NCI-H146 (cell line): ENCODE data around the gene TSEN15.
"Not testable (repeated sequence)": the region's sequence is repeated elsewhere in the genome, so short reads cannot be mapped to it uniquely, and the experiment has no call there.

Experiments used
- DNase-seq: peaks from one replicate; lab custom pipeline; 2025; lab: John Stamatoyannopoulos, UW

The TSEN15 gene

GRCh38 chr1:184031409-184032107 lies 20.0 kb upstream of the TSEN15 start:
- no peak for DNase-seq

GRCh38 chr1:184032306-184032929 lies 19.1 kb upstream of the TSEN15 start:
- DNase-seq = no peak

- DNase-seq = no peak
Measured at GRCh38 chr1:184032930-184033418, 18.6 kb upstream of the TSEN15 start.

- no peak for DNase-seq
Measured at GRCh38 chr1:184033711-184034167, 17.8 kb upstream of the TSEN15 start.

GRCh38 chr1:184034761-184035379 lies 16.7 kb upstream of the TSEN15 start:
- no peak for DNase-seq

DNA sequence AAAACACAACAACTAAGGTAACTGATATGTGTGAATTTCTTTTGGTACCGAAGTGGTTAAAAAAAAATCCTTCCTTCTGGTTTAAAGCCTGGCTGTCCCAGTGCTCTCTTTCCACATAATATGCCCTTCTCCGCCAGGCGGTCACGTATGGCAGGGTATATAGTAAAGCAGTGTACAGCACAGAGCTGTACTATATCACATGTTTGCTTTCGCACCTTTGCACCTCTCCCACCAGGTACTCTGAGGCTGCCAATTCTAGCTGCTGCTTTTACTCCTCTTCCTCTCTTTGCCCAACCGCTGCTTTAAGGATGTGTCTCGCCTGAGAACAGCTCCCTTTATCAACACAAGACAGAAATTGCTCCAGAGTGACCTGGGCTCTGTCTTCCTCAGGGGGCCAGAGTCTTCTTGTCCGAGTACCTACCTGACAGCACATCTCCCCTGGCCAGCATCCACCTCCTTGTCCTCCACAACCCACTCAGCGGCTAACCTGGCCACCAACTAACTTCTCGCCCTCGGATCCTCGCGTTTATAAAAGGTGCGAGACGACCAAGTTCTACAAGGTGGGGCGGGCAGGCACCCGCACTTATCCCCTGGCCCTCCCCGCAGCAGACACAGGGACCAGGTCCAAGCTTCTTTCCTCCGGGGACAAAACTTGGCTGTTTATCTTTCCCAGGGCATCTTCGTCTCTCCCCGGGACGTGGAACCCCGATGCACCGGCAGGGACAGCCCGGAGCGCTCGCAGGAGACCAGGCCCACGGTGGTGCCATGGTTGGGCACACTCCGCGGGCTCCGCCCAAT lies 15.6 kb upstream of the TSEN15 start:
- DNase-seq = peak; percentile 18

- DNase-seq = peak; percentile 31
Measured at GRCh38 chr1:184036517-184036949, 15.0 kb upstream of the TSEN15 start.

- no peak for DNase-seq
Measured at GRCh38 chr1:184037849-184038591, 13.5 kb upstream of the TSEN15 start.

- no peak for DNase-seq
Measured at GRCh38 chr1:184039126-184039525, 12.4 kb upstream of the TSEN15 start.

DNA sequence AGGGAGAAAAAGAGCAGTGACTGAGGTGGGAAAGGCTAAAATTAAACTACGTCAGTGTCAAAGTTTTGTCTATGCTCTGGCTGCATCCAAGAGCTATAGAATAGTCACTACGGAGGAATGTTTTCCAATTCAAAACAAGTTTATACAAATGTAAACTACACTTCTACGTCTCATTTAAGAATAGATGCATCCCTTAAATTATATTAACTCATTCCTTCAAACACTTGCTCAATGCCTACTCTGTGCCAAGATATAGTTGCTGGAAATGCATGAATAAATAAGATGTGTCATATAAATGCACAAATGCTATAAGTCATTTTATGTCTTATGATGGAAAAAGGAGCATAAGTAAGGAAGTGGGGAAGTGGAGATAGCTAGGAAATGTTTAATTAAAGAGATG lies 9.8 kb upstream of the TSEN15 start:
- DNase-seq = no peak

DNA sequence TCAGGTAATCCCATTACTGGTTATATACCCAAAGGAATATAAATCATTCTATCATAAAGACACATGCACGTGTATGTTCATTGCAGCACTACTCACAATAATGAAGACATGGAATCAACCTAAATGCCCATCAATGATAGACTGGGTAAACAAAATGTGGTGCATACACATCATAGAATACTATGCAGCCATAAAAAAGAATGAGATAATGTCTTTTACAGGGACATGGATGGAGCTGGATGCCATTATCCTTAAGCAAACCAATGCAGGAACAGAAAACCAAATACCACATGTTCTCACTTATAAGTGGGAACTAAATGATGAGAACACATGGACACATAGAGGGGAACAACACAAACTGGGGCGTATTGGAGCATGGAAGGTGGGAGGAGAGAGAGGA lies 8.2 kb upstream of the TSEN15 start:
- not testable (repeated sequence) for DNase-seq

GRCh38 chr1:184044603-184045376 lies 6.7 kb upstream of the TSEN15 start:
- DNase-seq = no peak

DNA sequence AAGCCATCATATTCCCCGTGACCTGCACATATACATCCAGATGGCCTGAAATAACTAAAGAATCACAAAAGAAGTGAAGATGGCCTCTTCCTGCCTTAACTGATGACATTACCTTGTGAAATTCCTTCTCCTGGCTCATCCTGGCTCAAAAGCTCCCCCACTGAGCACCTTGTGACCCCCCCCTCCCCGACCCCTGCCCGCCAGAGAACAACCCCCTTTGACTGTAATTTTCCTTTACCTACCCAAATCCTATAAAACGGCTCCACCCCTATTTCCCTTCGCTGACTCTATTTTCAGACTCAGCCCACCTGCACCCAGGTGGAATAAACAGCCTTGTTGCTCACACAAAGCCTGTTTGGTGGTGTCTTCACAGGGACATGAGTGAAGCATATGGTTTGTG lies 4.0 kb upstream of the TSEN15 start:
- not testable (repeated sequence) for DNase-seq

DNA sequence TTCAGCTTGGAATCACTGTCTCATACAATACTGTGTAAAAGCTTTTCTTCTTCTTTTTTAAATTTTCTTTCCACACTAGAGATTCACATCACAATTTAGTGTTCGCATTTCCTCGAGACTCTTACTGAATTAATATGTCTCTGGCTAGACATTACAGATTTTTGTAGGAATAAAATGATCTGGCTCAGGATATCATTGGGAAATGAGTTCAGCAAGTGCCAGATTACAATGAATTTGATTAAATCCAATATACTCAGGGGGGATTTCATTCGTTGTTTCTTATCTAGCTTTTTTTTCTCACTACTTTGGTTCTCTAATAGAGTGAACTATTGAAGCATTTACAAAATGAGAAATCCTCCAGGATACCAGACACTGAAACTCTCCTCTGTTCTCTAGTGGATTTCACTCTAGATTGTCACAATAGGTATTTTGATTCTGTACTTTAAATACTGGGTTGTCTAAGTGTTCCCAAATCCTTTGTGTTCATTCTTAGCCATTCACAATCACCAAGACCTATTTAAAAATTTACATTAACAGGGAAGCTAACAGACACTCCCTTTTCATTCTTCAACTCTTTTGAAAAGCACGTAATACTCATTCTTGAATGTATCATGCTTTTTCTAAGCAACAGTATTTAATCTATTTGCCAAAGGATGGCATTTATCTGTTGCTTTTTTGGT lies 2.8 kb upstream of the TSEN15 start:
- no peak for DNase-seq

DNA sequence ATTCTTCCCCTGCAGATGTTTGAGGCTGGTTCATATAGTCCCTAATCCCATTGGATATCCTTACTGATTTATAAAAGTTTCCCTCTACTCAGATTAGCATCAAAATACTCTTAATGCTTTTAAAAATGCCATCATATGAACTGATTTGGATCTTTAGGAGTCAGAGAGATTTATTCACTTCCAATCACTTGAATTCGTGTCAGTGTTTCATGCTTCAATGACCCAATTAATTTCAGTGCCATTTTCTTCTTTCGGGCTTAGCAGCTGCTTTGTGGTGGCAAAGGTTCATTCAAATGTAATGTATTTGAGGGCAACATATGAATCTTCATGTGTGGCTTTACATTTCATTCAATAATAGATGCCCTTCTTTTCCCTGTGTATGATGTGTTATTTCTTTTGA lies 2.2 kb upstream of the TSEN15 start:
- DNase-seq = no peak

DNA sequence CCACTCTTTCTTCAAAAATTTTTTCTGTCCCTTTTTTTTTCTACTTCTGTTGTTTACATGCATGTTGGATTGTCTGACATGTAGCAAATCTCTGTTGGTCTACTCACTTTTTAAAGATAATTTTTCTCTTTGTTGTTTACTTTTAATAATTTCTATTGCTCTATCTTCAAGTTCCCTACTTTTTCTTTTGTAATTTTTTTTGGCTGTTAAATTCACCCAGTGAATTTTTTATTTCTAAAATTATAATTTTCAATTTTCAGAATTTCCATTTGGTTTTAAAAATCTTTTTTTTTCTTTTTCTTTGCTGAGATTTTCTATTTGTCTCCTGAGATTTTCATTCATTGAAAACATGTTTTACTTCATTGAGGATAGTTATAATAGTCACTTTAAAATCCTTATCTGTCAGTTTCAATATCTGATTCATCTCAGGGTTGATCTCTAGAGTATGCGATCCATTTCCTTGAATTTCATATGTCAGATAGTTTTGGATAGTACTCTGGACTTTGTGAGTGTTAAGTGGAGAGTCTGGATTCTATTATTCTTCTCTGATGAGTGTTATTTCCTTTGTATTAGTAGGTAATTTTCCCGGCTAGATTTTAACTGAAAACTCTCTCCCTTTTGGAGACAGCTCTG lies 1.6 kb upstream of the TSEN15 start:
- no peak for DNase-seq

DNA sequence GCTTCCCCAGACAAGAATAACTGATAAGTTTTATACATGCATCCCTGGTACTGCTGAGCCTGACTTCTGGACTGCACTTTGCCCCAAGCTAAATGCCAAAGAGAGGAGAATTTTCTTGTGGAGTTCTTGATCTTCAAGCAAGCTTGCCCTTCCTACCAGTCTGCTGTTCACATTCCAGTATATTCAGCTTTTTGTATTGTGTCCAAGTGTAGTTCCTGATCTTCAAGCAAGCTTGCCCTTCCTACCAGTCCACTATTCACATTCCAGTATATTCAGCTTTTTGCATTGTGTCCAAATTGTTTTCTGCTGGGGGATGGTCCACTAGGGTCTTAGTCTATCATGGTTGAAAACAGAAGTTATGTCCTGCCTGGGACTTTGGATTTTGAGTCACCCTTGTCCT lies 894 bp upstream of the TSEN15 start:
- DNase-seq = no peak

DNA sequence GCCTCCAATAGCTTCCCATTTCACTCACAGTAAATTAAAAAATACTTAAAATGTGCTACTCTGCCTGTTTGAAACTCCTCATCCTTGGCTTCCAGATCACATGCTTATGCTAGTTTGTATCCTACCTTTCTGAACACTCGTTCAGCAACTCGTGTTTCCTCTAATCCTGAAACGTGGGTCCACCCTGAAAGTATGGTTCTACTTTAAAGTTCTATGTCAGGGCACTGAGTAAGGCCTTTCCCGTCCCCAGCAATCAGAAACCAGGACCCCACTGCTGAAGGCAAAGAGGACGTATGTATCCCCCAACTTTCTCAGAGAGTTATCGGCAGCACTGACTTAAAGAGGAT lies 419 bp upstream of the TSEN15 start:
- DNase-seq = peak; percentile 29

DNA sequence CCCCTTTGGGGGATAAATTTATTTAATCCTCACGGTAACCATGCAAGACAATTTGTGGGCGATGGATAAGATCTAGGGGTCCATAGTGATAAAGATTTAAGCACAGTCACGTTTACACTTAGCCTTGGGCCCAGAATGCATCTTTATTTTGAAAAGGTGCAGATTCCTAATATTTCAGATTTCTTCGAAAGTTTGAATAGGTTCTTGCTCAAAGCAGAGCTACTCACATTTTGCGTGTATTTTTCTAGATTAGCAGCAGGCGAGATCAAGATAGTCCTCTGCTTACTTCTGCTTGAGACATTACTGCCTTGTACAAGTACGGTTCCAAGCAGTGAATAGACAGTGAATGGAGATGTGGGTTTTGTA lies 647 bp downstream of the TSEN15 start:
- no peak for DNase-seq

DNA sequence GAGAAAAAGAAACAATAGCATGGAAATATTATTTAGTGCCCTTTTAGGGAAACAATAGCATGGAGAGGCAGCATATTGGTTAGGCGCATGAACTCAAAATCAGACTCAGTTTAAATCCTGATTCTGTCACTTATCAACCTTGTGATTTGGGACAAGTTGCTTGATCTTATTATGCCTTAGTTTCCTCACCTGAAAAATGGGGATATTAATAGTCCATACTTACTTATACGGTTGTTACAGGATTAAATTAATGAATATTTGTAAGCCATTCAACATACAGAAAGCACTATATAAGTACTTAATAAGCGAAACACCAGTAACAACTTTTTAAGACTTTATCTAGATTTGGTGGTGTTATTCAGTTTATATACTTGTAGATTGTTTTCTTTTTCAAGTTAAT lies 1.2 kb downstream of the TSEN15 start:
- DNase-seq = no peak
